Measurements from ENCODE around the gene PSMD8.

The PSMD8 gene

DNA sequence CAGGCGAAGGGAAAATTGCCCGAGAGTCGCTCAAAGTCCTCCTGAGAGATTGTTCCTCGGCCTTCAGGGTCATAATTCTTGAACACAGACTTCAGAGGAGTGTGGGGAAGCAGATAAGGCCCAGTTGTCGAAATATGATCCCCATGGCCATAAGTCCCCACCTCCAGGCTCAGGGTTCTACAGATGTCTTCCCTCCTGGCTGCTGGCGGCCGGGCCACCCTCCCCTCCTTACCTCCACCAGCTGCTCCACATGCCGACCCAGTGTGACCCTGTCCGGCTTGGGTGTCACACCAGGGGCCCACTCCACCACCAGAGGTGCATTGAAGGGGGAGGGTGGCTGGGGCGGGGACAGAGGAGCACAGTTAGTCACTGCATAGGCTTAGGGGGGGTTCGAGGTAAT lies 38.6 kb downstream of the PSMD8 start:
- no peak for DNase-seq

DNA sequence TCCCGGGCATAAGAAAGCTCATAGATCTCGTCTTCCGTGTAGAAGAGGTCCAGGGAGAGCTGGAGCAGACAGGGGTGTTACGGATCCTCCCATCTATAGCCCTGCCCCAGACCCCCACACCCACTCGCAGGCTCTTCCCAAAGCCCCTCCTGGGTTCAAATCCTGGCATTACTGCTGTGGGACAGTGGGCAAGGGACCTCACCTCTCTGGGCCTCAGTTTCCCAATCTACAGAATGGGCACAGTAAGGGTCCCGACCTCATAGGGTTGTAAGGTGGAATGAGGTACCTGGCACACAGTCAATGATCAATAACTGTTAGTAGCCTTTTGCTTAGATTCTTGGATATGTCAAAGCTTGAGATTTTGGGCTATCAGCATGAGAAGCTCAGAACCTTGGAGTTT lies 39.0 kb downstream of the PSMD8 start:
- DNase-seq: no peak

DNA sequence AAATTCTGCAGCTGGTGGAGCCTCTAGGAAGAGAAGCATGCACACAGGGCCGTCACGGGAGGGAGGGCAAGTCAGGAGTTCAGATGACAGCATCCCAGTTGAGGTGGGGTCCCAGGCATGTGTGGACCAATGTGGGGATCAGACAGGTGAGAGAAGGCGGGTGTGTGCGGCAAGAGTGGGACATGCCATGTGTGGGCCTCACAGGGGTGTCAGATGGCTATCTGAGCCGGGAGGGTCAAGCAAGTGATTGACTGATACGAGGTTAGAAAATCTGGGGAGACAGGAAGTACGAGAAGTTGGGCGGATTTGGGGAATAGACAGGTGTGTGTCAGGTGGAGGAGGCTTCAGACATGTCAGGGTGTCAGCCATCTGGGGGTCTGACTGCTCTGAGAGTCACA lies 42.8 kb downstream of the PSMD8 start:
- DNase-seq: no peak

DNA sequence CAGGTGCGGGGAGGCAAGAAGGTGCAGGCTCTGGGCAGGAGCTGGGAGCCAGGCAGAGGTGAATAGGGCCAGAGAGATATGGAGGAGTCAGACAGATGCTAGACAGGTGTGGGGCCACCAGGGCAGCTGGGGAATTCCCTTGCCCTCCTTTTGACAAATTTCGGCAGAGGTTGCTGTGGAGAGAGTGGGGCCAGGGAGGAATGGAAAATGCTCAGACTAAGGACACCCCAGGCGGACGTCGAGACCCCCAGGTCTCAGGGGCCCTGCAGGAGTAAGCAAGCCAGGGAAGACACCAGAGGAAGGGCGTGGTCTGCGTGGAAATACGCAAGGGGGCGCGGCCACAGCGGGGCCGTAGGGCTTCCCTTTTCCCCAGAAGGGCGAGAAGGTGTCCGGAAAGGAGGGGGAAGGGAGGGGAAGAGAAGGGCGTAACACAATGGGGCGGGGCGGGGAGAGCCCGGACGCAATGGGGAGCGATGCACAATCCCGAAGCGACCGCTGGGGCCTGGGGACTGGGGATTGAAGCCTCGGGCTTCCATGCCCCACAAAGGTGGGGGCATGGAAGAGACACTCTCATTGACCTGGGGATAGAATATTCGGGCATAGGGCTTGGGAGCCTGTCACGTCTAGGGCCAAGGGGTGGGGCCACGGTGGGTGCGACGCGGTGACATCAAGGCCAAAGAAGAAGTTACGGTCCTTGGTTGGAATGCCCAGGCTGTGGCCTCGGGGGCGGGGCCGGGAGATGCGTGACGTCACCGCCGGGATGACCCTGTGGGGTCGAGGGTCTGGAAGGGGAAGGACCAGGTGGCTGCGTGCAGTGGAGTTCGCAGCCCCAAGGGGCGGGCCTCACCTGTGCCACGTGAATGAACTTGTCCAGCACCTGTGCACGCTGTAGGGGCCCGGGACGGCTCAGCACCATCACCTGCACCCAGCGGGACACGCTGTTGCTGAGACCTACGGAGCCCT lies 43.5 kb downstream of the PSMD8 start:
- DNase-seq: peak; percentile 77 to 81

DNA sequence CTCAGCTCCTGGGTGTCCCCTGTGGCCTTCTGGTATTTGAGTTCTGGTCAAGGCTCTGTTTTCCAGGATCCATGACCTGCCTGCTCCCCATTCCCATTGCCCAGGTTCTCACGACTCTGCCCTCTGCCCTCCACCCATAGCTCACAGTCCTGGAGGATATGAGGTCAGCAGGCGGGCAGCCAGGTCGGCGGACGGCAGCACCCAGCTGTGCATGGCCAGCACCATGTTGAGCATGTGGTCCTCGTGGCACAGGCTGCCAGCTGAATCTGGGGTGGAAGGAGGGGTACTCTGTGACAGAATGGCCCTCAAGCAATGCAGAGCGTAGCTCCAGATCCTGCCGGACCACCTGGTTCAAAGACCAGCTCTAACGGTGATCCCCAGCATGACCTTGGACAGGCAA lies 46.6 kb downstream of the PSMD8 start:
- DNase-seq: no peak

DNA sequence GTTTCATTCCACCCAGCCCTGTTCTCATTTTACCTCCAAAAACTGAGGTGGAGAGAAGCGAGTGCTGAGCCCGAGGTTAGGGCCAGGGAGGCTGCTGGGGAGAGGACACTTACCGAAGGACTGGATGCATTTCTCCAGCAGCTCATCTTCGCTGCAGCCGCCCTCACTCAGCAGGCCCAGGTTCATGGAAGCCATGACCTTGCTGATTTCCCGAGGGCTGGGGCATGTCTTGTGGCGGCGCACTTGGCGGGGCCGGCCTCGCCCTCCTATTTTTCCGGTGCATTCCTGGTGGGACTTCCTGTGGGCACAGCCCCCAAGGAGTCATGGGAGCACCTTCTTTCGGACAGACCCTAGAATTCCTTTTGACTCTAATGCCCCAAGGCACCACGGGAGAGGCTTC lies 47.5 kb downstream of the PSMD8 start:
- no peak for DNase-seq

DNA sequence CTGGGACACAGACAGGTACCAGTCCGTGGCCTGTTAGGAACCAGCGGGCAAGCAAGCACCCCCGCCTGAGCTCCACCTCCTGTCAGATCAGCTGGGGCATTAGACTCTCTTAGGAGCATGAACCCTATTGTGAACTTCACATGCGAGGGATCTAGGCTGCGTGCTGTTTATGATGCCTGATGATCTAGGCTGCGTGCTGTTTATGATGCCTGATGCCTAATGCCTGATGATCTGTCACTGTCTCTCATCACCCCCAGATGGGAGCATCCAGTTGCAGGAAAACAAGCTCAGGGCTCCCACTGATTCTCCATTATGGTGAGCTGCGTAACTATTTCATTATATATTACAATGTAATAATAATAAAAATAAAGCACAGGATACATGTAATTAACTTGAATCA lies 48.1 kb downstream of the PSMD8 start:
- DNase-seq: no peak

DNA sequence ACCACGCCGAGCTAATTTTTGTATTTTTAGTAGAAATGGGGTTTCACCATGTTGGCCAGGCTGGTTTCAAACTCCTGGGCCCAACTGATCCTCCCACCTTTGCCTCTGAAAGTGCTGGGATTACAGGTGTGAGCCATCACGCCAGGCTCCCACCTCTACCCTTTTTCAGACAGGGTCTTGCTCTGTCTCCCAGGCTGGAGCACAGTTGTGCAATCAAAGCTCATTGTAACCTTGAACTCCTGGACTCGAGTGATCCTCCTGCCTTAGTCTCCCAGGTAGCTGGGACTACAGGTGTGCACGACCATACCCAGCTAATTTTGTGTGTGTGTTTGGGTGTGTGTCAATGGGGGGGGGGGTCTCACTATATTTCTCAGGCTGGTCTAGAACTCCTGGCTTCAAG lies 49.9 kb downstream of the PSMD8 start:
- no peak for DNase-seq

DNA sequence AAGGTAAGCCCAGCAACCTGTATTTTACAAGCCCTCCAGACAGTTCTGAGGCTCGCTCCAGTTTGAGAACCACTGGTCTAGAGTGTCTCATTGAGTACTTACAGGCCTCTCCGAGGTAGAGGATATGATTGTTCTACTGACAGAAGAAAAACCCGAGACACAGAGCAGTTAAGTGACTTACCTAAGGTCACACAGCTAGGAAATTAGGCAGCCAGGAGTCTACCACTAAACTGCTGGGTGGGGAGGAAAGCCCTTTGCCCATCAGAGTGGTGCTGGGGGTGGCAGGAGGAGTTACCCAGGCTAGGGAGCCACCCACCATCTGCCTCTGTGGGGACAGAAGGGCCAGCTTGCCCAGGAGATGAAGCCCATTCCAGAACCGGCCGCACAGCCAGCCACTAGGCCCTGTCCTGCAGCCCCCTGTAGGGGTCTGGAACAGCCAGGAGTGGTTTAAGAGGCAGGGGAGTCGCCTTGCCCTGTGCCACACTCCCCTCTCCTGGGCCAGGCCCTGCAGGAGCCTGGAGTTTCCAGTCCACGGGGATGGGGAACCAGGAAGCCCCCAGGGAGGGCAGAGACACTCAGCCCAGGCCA lies 50.9 kb downstream of the PSMD8 start:
- DNase-seq: no peak

DNA sequence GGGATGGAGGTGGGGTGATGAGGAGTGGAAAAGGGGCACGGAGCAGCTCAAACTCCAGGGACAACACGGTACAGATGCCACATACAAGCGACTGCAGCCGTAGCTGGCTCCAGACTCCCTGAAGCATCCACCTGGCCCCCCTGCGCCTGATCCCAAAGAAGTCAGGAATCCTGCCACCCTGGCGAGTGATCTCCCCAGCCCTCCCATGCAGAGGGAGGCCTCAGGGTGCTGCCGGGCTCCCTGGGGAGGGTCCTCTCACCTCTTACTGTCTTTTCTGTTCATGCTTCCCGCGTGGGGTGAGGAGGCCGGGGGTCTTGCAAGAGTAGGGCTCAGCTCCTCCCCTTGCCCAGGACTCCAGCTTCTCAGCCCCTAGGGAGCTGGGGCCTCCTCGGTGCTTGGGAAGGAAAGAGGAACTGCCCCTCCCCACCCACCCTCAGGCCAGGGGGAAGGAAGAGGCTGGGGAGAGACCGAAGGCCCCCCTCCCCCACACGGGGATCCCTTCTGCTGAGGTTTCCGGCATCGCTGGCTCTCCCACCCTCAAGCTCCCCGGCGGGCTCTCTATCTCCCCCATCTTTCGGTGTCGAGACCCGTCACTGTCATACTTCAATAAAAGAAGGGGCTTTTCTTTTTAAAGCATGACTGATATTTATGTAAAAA lies 51.6 kb downstream of the PSMD8 start, which contains the start of gene RASGRP4:
Gene RASGRP4, minus strand, starts transcription at position 410 of the 657 bp plus-strand sequence. Its CDS starts 128 bp downstream, at position 282.
- peak; percentile 41 to 43 for DNase-seq

DNA sequence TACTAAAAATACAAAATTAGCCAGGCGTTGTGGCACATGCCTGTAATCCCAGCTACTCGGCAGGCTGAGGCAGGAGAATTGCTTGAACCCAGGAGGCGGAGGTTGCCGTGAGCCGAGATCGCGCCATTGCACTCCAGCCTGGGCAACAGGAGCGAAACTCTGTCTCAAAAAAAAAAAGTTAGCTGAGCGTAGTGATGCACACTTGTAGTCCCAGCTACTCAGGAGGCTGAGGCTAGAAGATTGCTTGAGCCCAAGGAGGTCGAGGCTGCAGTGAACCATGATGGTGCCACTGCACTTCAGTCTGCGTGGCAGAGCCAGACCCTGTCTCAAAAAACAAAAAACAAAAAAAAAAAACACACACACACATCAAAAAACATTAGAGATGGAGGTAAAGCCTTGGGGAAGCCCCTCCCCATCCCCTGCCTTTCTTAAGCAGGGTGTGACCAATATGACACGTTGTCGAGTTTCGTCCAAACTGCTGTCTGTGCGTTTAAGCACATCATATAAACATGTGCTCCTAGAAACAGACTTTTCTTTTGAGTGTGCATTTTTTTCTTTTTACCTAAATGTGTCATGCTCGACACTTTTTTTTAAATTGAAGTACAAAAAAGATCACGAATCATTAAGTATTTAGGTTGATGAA lies 52.8 kb downstream of the PSMD8 start:
- DNase-seq: peak in 1 of 2 donors; percentile 39

DNA sequence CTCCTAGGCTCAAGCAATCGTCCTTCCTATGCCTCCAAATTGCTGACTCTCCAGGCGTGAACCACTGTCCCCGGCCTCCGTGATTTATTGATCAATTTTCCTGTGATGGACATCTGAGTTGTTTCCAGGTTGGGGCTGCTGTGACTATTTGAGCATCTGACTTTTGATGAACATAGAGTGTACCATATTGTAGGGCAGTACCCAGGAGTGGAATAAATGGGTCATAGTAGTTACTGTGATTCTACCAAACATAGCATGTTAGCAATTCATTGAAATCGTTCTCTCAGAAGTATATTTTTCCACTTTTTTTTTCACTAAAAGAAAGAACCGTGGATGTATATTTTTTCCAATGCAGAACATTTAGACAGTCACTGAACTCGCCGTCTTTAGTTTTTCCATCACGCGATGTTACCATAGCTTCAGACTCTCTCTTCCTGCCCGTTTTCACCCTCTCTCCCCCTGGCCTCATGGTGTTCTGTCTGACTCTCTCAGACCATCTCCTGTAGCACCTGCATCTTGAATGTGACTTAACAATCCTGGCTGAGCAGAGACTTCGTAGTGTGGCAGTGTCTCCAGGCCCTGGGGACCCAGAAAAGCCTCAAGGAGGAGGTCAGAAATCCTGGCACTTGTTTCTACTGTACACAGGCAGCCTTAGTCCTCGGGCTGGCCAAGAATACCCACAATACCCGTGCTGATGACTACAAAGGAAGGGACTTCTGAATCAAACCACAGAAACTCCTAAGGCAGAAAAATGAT lies 54.9 kb downstream of the PSMD8 start:
- no peak for DNase-seq

DNA sequence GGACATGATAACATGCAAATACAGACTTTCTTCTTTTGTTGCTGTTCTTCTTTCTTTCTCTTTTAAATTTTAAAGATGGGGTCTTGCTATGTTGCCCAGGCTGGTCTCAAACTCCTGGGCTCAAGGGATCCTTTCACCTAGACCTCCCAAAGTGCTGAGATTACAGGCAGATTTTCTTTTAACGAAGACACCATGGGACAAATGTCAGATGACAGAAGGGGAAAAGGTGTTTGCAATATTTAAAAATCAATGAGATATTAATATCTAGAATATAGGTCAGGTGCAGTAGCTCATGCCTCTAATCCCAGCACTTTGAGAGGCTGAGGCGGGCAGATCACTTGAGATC lies 55.4 kb downstream of the PSMD8 start:
- DNase-seq: no peak

DNA sequence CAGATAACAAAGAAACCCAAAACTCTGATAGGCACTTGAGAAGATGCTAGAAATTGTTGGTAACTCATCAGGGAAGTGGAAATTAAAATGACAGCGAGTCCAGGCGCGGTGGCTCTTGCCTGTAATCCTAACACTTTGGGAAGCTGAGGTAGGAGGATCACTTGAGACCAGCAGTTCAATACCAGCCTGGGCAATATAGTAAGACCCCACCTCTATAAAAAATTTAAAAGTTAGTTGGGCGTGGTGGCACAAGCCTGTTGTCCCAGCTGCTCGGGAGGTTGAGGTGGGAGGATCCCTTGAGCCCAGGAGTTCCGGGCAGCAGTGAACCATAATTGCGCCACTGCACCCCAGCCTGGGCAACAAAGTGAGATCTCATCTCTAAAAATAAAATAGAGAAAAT lies 56.6 kb downstream of the PSMD8 start:
- DNase-seq: no peak

DNA sequence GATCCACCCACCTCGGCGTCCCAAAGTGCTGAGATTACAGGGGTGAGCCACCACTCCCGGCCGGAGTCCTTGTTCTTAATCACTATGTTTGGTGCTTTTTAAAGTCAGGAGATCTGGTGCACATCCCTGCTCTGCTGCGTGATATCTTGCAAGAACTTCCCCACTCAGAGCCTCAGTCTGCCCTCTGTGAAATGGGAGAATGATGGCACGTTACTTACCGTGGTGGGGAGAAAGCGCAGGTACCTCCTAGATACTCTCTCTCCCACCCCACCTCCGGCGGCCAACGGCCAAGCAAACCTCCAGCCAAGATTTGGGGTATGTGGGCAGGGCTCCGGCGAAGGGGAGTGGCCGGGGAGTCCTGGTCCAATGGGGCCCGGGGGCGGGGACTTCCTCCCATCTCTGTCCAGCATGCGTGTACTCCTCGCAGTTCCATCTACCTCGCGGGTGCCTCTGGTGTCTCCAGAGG lies 58.9 kb downstream of the PSMD8 start, which contains the start of gene RYR1:
Gene RYR1, plus strand, starts transcription at position 424 of the 466 bp plus-strand sequence. CDS start 139 bp downstream, outside the sequence.
- DNase-seq: peak; percentile 49 to 56

All from CD4-positive, alpha-beta T cell treated with Interferon alpha-2 for 1 hour (primary cell).